Stimulated activated naive CD4-positive, alpha-beta T cell (primary cell): Measurements from ENCODE around the gene MAN2A1.
"Not testable (repeated sequence)": the region's sequence is repeated elsewhere in the genome, so short reads cannot be mapped to it uniquely, and the experiment has no call there.

ENCODE experiments used
- DNase-seq, 6 experiments: peaks; one replicate each; lab custom pipeline; 2025; lab: John Stamatoyannopoulos, UW

MAN2A1 gene

DNA sequence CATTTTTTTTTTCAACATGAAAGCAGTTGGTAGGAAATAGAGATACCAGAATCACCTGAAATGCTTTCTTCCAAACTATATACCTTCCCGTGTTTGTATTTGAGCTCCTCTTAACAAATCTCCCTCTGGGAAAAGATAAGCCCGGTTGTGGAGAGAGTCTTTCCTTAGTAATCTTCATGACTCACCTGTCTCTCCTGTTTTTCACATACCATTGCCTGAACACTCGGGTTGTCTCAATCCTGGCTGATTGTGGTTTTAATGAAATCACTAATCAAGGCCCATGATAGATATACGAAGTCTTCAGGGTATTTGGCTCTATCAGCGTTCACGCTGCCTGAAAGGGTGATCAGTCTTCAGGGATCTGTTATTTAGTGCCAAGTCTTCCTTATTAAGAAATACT is 136.7 kb downstream of the MAN2A1 start:
- no peak for DNase-seq

DNA sequence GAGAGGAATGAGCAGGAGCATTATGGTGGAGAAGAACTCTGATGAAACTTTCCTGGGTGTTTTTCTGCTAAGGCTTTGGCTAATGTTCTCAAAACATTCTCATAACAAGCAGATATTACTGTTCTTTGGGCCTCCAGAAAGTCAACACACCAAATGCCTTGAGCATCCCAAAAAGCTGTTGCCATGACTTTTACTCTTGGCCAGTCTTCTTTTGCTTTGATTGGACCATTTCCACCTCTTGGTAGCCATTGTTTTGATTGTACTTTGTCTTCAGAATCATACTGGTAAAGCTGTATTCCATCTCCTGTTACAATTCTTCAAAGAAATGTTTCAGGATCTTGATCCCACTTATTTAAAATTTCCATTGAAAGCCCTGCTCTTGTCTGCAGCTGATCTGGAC is 139.6 kb downstream of the MAN2A1 start:
- no peak for DNase-seq

DNA sequence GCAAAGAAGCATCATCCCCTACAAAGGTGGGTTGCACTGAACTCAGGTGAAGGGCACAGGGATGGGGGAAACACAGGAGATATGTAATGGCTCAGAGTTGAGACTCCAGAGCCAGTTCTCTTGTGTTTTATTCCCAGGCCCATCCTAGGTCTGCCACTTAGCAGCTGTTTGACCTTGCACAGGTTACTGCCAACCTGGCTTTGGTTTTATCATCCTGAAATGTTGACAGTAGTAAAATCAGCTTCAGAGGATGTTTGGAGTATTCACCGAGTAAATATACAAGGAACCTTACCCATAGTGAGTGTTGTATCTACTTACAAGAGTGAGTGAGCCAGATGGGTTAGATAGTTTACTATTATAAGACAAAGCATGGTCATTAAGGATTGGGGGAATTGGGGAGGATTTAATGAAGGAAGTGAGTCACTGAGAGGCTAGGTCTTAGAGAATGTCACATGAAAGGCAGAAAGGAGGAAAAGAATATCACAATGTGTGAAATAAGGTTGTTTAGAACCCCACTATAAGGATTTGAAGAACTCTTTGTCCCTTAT is 141.3 kb downstream of the MAN2A1 start:
- no peak for DNase-seq

DNA sequence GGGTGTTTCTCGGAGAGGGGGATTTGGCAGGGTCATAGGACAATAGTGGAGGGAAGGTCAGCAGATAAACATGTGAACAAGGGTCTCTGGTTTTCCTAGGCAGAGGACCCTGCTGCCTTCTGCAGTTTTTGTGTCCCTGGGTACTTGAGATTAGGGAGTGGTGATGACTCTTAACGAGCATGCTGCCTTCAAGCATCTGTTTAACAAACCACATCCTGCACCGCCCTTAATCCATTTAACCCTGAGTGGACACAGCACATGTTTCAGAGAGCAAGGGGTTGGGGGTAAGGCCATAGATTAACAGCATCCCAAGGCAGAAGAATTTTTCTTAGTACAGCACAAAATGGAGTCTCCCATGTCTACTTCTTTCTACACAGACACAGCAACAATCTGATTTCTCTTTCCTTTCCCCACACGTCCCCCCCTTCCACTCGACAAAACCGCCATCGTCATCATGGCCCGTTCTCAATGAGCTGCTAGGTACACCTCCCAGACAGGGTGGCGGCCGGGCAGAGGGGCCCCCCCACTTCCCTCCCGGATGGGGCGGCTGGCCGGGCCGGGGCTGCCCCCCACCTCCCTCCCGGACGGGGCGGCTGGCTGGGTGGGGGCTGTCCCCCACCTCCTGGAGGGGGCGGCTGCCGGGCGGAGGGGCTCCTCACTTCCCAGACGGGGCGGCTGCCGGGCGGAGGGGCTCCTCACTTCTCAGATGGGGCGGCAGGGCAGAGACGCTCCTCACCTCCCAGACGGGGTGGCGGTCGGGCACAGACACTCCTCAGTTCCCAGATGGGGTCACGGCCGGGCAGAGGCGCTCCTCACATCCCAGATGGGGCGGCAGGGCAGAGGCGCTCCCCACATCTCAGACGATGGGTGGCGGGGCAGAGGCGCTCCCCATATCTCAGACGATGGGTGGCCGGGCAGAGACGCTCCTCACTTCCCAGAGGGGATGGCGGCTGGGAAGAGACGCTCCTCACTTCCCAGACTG is 142.8 kb downstream of the MAN2A1 start:
- not testable (repeated sequence) for DNase-seq

DNA sequence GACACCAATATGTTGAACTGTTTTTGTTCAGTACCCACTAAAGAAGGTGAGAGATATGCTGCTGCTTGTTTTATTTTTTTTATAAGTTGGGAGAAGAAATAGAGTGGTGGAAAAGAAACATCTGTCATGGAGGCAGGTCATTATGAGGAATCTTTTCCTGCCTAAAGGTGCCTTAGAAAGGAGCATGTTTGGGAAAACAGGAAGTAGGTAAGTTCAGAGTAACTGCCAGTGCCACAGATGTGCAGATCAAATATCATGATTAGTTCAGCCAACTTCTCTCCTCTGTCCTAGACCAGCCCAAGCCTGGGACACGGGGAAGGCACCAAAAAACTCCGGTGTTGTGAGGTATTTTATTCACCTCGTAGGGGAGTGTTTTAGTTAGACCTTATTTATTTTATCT is 144.2 kb downstream of the MAN2A1 start:
- DNase-seq: no peak

DNA sequence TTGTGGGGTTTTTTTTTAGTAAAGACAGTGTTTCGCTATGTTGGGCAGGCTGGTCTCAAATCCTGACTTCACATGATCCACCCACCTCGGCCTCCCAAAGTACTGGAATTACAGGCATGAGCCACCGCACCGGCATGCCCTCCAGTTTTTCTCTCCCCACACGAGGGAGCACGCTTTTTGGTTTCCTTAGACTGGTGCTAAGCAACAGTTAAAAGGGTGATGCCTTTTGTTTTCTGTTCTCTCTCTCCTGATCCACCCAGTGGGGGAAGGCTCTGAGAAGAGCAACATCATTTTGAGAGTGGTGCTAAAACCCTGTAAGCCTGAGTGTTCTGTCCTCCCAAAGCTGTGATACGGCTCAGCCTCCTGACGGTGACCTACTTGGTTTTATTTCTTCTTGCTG is 146.6 kb downstream of the MAN2A1 start:
- DNase-seq: no peak

DNA sequence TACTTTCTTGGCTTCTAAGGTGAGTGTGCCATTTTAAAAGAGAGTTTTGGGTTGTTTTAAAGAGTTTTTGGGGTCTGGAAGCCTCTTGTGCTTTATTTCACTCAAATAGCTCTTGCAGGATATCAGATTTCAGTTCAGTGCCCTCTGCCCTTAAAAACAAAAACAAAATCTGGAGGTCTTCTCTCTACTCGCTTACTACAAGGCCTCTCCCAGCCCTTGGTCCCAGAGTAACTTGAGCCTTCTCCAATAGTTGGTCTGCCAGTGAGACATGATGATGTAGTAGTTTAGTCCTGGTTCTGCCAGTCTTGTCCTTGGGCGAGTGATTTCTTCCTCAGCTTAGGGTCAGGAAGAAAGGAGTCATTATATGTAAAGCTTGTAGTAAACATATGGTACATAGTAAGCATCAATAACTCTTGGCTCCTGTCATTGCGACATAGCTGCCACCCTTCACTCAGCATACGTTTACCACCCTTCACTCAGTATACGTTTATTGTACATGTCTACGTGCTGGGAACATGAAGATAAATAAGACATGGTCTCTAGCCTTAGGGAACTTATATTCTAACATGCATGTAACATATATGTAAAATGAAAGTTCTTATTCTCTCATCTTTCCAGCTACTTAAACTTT is 147.6 kb downstream of the MAN2A1 start:
- DNase-seq: no peak

DNA sequence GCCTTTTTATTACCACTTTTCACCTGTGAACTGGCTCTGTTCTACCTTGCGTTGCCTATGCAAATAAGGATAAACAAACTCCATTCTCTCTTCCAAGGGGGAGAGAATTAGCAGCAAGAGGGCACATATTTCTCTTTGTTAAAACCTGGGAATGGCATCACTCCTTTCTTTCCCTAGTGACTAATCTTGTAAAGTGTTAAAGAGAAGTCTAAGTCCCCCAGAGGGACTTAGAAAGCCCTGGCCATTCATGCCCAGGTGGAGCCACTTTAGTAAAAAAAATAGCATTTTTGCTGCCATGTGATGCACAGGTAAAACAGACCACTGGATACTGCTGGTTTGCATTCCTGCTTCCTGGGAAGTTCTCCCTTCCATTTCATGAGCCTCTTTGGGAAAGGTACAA is 148.4 kb downstream of the MAN2A1 start:
- no peak for DNase-seq

DNA sequence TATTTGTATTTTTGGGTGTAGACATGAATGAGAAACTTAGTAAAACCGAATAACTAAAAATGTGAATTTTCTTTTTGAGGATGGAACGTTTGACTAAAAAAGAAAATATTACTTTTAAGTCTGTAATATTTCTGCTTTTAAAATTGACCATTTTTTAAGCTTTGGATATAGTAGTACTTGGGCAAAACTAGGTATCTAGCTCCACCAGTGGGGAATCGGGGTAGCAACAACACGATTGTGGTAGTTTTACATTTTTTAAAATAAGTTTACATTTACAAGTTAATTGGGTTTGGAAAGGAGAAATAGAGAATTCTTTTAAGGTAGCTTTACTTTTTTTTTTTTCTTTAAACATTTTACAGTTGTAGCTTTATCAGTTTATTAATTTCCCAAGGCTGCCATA is 154.4 kb downstream of the MAN2A1 start:
- no peak for DNase-seq

DNA sequence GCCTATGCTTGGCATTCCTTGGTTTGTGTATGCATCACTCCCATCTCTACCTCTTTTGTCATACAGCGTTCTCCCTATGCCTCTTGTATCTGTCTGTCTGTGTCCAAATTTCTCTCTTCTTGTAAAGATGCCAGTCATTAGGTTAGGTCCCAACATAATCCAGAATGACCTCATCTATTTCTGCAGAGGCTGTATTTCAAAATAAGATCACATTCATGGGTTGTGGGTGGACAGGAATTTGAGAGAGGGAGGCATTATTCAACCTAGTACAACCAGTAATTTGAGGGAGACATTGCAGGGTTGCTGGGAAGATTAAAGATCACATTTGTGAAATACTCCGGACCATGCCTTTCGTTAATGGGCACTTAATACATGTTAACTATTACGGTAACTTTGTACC is 155.0 kb downstream of the MAN2A1 start:
- no peak for DNase-seq

DNA sequence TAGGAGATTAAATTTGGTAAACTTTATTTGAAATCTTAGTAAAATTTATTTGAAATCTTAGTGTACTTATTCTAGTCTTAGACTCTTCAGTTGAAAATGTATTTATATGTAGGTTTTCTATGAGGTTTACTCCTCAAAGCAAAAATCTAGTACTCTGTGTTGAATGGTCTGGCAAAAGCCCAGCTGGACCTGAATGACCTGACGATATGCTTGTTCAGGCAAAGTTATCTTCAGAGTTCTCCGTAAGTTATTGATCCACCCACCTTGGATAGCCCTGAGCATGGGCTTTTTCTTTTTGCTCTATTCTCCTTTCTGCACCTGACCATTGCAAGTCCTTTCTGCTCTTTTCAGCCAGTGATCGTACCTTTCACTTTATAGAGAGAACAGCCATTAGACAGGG is 158.4 kb downstream of the MAN2A1 start:
- no peak for DNase-seq

DNA sequence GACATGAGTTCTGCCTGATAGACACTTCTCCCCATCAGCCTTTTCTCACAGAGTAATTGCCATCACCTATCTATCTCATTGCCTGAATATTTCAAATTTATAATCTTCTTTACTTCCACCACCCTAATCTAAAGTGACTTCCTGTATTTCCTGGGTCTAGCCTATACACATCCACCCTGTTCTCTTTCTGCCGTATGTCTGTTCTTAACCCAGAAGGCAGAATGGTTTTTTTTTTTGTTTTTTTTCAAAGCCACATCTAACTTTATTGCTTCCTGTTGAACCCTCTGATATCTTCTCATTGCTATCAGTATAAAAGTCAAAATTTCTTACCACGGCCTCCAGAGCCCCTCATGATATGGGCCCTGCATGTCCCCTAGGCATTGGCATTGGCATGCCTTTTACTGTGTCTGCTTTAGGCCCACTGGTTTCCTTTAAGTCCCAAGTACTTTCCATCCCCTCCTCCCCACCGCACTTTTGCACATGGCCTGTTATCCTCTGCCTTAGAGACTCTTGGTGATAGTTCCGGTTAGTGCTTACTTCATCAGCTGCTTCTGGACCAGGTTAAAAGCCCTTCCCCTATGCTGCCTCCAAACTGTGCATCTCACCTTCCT is 159.9 kb downstream of the MAN2A1 start:
- peak in 4 of 6 experiments; percentile 2 to 58 (median 44) for DNase-seq

DNA sequence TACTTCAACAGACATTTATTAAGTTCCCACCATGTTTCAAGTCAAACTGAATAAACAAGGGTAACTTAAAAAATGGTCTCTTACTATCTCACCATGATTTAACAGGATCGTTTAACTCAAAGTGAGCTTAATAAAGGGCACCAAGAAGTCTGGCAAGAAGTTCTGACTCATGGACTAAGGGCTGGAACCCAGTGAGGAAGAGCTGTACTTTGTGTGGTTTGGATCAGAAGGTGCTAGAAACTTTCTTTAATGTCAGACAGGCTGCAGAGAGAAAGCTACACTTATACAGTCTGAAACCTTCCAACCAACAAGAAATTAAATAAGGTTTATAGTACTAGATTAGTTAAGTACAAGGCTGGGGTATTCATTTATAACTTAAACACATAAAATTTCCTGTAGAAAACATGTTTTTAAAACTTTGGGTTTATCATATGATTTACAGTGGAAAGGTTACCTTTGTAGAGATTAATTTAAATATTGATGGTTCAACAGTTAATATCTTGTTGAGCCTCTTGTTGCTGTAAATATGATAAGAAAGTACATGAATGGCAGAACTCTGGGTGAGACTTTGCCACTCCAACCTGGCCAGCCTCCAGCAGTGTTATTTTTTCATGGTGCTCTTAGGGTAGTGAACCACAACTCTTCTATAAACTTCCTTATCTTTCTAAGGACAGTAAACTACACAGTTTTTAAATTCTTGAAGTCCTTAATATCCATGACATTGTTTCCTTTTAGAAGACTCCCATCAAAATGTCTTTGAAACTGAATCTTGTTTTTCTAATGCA is 162.8 kb downstream of the MAN2A1 start:
- DNase-seq: no peak

DNA sequence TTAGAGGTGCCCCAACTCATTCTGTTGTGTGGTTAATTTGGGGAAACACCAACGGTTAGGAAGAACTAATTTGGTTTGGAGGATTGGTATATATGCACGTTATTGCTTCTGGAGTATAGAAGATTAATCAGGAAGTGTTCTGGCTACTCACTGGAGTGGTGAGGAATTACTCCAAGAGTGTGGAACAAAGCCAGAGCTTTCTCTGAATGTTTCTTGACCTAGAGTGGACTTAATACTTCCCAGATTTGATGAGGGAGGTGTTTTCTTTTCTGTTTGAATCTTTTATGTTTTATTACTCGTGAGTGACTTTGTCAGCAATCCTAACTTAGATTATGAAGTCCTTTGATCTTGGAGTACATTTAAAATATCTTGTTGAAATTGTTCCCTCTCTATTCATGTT is 163.7 kb downstream of the MAN2A1 start:
- DNase-seq: no peak

DNA sequence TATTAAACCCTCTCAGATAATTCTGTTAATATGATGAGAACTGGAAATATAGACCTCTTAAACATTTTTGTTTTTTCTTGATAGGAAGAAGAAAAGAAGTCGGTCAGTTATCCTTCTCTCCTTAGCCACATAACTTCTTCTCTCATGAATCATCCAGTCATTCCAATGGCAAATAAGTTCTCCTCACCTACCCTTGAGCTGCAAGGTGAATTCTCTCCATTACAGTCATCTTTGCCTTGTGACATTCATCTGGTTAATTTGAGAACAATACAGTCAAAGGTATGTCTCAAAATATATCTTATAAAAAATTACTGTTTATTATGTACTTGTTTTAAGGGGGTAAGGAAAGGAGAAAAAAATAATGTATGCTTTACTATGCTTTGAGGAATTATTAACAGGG is 165.3 kb downstream of the MAN2A1 start:
- DNase-seq: no peak

DNA sequence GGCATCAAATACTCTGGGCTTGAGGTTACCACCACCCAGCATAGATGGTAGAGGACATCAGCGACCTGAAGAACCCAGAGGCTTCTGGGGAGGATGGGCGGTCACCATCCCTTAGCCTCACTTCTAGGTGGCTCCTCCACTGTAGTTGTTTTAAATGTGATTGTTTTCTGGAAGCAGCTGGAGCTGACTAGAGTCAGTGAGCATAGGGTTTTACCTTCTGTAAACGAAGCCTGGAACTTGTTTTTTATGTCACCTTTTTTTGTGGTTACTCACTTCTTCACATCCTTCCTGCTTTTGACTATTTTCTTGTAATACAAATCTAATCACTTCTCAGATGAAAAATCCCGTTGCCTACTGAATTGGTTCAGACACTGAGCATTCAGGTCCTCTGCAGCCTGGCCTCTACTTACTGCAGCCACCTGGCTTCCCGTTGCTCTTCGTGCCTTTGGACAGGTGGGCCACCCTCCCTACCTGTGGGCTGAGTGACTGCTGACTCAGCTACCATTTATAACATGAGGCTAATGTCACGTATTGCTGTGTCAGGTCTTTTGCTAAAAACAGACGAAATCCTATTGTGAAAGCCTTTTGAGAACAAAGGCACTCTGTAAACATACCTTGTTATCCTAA is 167.8 kb downstream of the MAN2A1 start:
- peak in 5 of 6 experiments; percentile 2 to 77 (median 70) for DNase-seq

DNA sequence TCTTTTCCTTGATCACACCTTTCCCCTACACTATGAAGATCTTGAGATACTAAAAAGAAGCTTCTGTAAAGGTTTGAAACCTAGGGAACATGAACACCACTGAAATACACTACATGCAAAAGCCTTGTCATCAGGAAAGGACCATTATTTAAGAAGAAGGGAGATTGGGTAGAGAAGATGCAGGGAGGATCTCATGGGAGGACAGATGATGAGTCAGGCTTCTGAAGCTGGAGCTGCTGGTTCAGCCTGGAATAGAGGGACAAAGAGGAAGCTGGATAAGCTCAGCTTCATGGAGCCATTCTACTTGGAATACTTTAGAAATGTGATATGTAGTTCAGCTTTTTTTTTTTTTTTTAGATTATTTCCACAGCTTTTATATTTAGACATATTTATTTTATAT is 169.8 kb downstream of the MAN2A1 start:
- DNase-seq: no peak

DNA sequence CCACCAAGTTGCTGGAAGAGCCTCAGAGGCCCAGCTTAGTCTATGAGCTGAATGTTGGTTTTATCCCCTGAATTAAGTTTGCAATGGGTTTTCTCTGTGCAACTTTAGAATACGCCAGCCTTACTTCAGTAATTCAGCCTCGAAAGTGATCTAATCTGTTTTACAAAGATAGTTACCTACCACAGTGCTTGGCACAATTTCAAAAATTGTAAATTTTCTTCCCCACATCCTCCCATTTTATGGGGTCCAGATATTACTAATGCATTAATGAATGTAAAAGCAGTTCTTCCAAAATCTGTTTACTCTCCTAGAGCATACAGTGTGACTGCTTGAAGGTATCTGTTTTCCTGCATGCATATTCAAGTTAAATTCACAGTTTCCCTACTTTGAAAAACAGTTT is 172.6 kb downstream of the MAN2A1 start:
- DNase-seq: no peak

DNA sequence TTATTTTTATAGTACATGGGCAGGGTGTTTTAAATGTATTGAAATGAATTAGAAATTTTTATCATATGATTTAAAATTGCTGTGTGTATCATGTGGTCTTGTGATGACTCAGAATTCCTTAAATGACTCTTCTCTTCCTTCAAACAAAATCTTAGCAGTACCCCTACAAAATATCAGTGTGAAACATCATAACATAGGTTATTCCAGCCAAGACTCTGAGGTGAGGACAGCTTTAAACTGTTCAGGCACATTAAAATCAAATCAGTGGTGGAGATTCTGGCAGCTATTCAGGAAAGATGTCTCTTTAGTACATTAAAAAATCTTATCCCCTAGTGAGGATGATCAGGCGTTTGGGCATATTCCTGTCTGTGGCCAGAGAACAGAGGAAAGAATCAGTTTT is 174.0 kb downstream of the MAN2A1 start:
- no peak for DNase-seq

DNA sequence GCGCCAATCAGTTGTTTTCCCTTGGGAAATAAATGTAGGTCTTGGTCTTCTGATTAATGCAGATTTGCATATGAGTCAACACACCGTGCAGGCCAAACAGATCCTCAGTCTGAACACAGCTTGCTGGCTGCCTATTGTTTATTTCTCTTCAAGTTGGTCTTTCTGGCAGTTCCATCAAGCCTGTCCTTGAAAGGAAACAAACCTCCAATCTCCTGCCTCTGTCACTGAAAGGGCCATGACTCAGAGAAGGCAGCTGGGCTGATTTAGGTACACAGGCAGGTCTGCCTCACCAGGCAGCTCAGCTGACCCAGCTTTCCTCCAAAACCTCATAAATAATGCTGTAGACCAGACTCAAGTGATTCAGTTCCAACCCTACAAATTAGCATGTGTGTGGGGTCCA is 175.9 kb downstream of the MAN2A1 start:
- DNase-seq: no peak

DNA sequence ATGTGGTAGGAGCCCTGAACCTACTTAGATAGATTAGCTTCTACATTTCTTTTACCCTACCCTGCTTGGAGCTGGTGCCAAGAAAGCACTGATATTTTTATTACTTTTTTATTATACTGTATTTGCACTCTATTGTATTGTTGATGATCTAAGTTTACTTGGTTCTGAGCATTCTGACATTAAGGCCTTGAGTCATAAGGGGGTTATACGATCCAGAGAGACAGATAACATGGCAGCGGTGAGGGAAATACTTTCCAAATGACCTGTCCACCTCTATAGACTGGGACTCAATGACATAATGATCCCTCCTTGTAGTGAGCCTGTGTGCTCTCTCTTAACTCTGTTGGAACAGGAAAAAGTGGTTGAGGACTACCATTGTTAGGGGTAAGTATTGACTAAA is 176.3 kb downstream of the MAN2A1 start:
- DNase-seq: no peak
